ENCODE results near the gene ETS1. TPM values are rescaled to one million over a fixed set of nuclear protein-coding genes. Genes with fewer than 3 reads are reported as not detected.

ETS1 gene
- total RNA-seq, 6 experiments from 2014 or later = 55.2 to 78.6 (median 73.2) TPM

GRCh38 chr11:128610721-128611617, 23.6 kb upstream of the ETS1 start:
- TF ChIP-seq CTCF (IDR thresholded peaks at IDR 0.05) = no peak
- H3K36me3 Mint-ChIP-seq (ENCODE audit: low read depth) = no peaks in the 10 kb centered on the region
- H3K4me1 Mint-ChIP-seq (ENCODE audit: low read depth) = no peaks in the 10 kb centered on the region
- DNase-seq = no peak
- H3K27ac Mint-ChIP-seq = no peak overlapping the region
- H3K4me3 Mint-ChIP-seq = no peak overlapping the region
- H3K27me3 Mint-ChIP-seq (ENCODE audit: insufficient read depth) = peaks cover 22% of the 10 kb centered on the region
- H3K9me3 Mint-ChIP-seq = no peaks in the 10 kb centered on the region

GRCh38 chr11:128609785-128610184, 22.4 kb upstream of the ETS1 start:
- TF ChIP-seq CTCF (IDR thresholded peaks at IDR 0.05) = no peak
- no peaks in the 10 kb centered on the region for H3K9me3 Mint-ChIP-seq
- no peak for DNase-seq
- no peak overlapping the region for H3K27ac Mint-ChIP-seq
- no peaks in the 10 kb centered on the region for H3K4me1 Mint-ChIP-seq (ENCODE audit: low read depth)
- no peak overlapping the region for H3K4me3 Mint-ChIP-seq
- no peaks in the 10 kb centered on the region for H3K36me3 Mint-ChIP-seq (ENCODE audit: low read depth)
- peaks cover 18% of the 10 kb centered on the region for H3K27me3 Mint-ChIP-seq (ENCODE audit: insufficient read depth)

- no peak for DNase-seq
- Mint-ChIP-seq H3K9me3 (no peaks in the 10 kb centered on the region), H3K4me1 (ENCODE audit: low read depth) (no peaks in the 10 kb centered on the region), H3K4me3 (no peak overlapping the region), H3K27ac (no peak overlapping the region), H3K27me3 (ENCODE audit: insufficient read depth) (peaks cover 15% of the 10 kb centered on the region), H3K36me3 (ENCODE audit: low read depth) (no peaks in the 10 kb centered on the region)
- TF ChIP-seq CTCF (IDR thresholded peaks at IDR 0.05) = no peak
Measured at GRCh38 chr11:128608746-128609407, 21.5 kb upstream of the ETS1 start.

- Mint-ChIP-seq H3K36me3 (ENCODE audit: low read depth) (no peaks in the 10 kb centered on the region), H3K4me3 (no peak overlapping the region), H3K27me3 (ENCODE audit: insufficient read depth) (peaks cover 11% of the 10 kb centered on the region), H3K9me3 (no peaks in the 10 kb centered on the region), H3K27ac (no peak overlapping the region), H3K4me1 (ENCODE audit: low read depth) (no peaks in the 10 kb centered on the region)
- no peak for DNase-seq
- TF ChIP-seq CTCF (IDR thresholded peaks at IDR 0.05) = no peak
Measured at GRCh38 chr11:128607819-128608218, 20.5 kb upstream of the ETS1 start.

- H3K4me1 Mint-ChIP-seq (ENCODE audit: low read depth) = peaks cover 10% of the 10 kb centered on the region
Measured at GRCh38 chr11:128604723-128605122, 17.4 kb upstream of the ETS1 start.

More at GRCh38 chr11:128604723-128605122, 17.4 kb upstream of the ETS1 start:
- TF ChIP-seq CTCF (IDR thresholded peaks at IDR 0.05) = no peak
- peaks cover 9% of the 10 kb centered on the region for H3K27me3 Mint-ChIP-seq (ENCODE audit: insufficient read depth)
- no peak for DNase-seq
- no peak overlapping the region for H3K27ac Mint-ChIP-seq
- no peaks in the 10 kb centered on the region for H3K36me3 Mint-ChIP-seq (ENCODE audit: low read depth)
- no peaks in the 10 kb centered on the region for H3K9me3 Mint-ChIP-seq
- H3K4me3 Mint-ChIP-seq = no peak overlapping the region
